Endodermal cell (in vitro differentiated cells): ENCODE measurements around the gene CCDC196. TPM values are rescaled to one million over a fixed set of nuclear protein-coding genes. Genes with fewer than 3 reads are reported as not detected.
"Not testable (repeated sequence)": the region's sequence is repeated elsewhere in the genome, so short reads cannot be mapped to it uniquely, and the experiment has no call there.

Experiments used
- DNase-seq: peaks from one replicate; pipeline ENCODE4 v3.0.0-alpha.2; 2017
- H3K27ac ChIP-seq: 2 replicates; pipeline ENCODE4 v1.5.1; 2013; ENCODE audit warnings: mild to moderate bottlenecking, low read depth, low read length, moderate library complexity
- H3K27me3 ChIP-seq: 2 replicates; pipeline ENCODE4 v1.6.1; 2013; ENCODE audit warnings: mild to moderate bottlenecking, low read length, moderate library complexity; ENCODE audit not compliant: insufficient read depth, control insufficient read depth, poor library complexity, severe bottlenecking
- H3K36me3 ChIP-seq: 2 replicates; pipeline ENCODE4 v1.7.0; 2013; ENCODE audit warnings: mild to moderate bottlenecking, low read length, moderate library complexity; ENCODE audit not compliant: control insufficient read depth, insufficient read depth
- H3K4me1 ChIP-seq: one replicate; pipeline ENCODE4 v1.7.0; 2013; ENCODE audit warnings: low read length; ENCODE audit not compliant: control insufficient read depth, insufficient read depth
- H3K4me3 ChIP-seq: 2 replicates; pipeline ENCODE4 v1.5.1; 2013; ENCODE audit warnings: mild to moderate bottlenecking, low read length, moderate library complexity
- H3K9ac ChIP-seq: 2 replicates; pipeline ENCODE4 v1.6.1; 2013; ENCODE audit warnings: mild to moderate bottlenecking, low read length, moderate library complexity; ENCODE audit not compliant: poor library complexity, severe bottlenecking; ENCODE audit errors: extremely low read depth
- H3K9me3 ChIP-seq: 2 replicates; pipeline ENCODE4 v1.6.1; 2013; ENCODE audit warnings: mild to moderate bottlenecking, low read length, moderate library complexity; ENCODE audit not compliant: control insufficient read depth
- H3K27ac Mint-ChIP-seq: 2 replicates; pipeline ENCODE4 v1.8.0; 2020; ENCODE audit warnings: mixed read lengths
- H3K27me3 Mint-ChIP-seq: 2 replicates; pipeline ENCODE4 v1.8.0; 2021; ENCODE audit warnings: mild to moderate bottlenecking, mixed read lengths; ENCODE audit not compliant: insufficient read depth
- H3K36me3 Mint-ChIP-seq: 2 replicates; pipeline ENCODE4 v1.8.0; 2020; ENCODE audit warnings: low read depth, mixed read lengths
- H3K4me1 Mint-ChIP-seq: 2 replicates; pipeline ENCODE4 v1.8.0; 2020; ENCODE audit warnings: mixed read lengths
- H3K4me3 Mint-ChIP-seq: 2 replicates; pipeline ENCODE4 v1.8.0; 2020; ENCODE audit warnings: mild to moderate bottlenecking, moderate library complexity, mixed read lengths
- H3K9me3 Mint-ChIP-seq: 2 replicates; pipeline ENCODE4 v1.8.0; 2020; ENCODE audit warnings: mild to moderate bottlenecking, mixed read lengths
- CTCF ChIP-seq: fragments of 200-600 bp; sonication (generic); conservative IDR thresholded peaks from 2 replicates; pipeline ENCODE4 v1.5.0; 2021; ENCODE audit warnings: antibody characterized with exemption, mild to moderate bottlenecking
- WGBS, 2 experiments: methylation state at CpG; one replicate each; pipeline versions ENCODE4 v1.1.5 to v1.1.7; 2013; ENCODE audit warnings: missing lambda C conversion rate in 2 of 2, mixed read lengths in 1 of 2; ENCODE audit not compliant: insufficient coverage in 1 of 2, insufficient read length in 1 of 2; 5-methylcytosine and 5-hydroxymethylcytosine counted together
- total RNA-seq, 2 donors: library from RNA; stranded (reverse); fragmentation: NEBNext Ultra II Directional in 1 of 2; extraction: Animal tissue kit (Norgen Biotek cat#: 25700) in 1 of 2; gene quantifications; 2 replicates in 1 of 2; 3 replicates in 1 of 2; pipeline ENCODE4 v1.2.1, GENCODE V29; 2021

The CCDC196 gene
- total RNA-seq, 2 donors from 2014 or later: not detected

- peaks cover 7% of the 10 kb centered on the region for H3K9me3 ChIP-seq
- no peak overlapping the region for H3K4me3 ChIP-seq
- H3K27ac ChIP-seq: no peak overlapping the region
- peaks cover 10% of the 10 kb centered on the region for H3K4me1 Mint-ChIP-seq
- H3K36me3 Mint-ChIP-seq: no peaks in the 10 kb centered on the region
- H3K27ac Mint-ChIP-seq: no peak overlapping the region
- H3K4me3 Mint-ChIP-seq: no peak overlapping the region
- DNase-seq: no peak
- H3K9ac ChIP-seq: no peak overlapping the region
- peaks cover 26% of the 10 kb centered on the region for H3K27me3 Mint-ChIP-seq
- no peaks in the 10 kb centered on the region for H3K27me3 ChIP-seq
- H3K36me3 ChIP-seq: no peaks in the 10 kb centered on the region
- H3K9me3 Mint-ChIP-seq: peaks cover 2% of the 10 kb centered on the region
- peaks cover 4% of the 10 kb centered on the region for H3K4me1 ChIP-seq
- WGBS, 2 experiments: 78 to 100% methylated on average over 1 to 3 of the region's 3 CpGs
- TF ChIP-seq CTCF: no peak
These were observed 12.1 kb downstream of the CCDC196 start for GRCh38 chr14:66498311-66498710.

GRCh38 chr14:66501592-66501991 lies 15.4 kb downstream of the CCDC196 start:
- no peak for TF ChIP-seq CTCF
- no peak overlapping the region for H3K4me3 Mint-ChIP-seq
- no peak for DNase-seq

GRCh38 chr14:66502836-66503235 lies 16.7 kb downstream of the CCDC196 start:
- not testable (repeated sequence) for H3K27ac ChIP-seq, H3K4me1 ChIP-seq, H3K4me3 ChIP-seq, H3K27me3 ChIP-seq, H3K36me3 ChIP-seq, DNase-seq, H3K4me3 Mint-ChIP-seq, H3K9ac ChIP-seq, H3K36me3 Mint-ChIP-seq, H3K27ac Mint-ChIP-seq
- peaks cover 21% of the 10 kb centered on the region for H3K9me3 Mint-ChIP-seq
- H3K27me3 Mint-ChIP-seq: peaks cover 32% of the 10 kb centered on the region
- peaks cover 10% of the 10 kb centered on the region for H3K4me1 Mint-ChIP-seq
- peaks cover 37% of the 10 kb centered on the region for H3K9me3 ChIP-seq
- WGBS, 2 experiments: 91 to 93% methylated on average over 5 of the region's 5 CpGs

More at GRCh38 chr14:66501592-66501991, 15.4 kb downstream of the CCDC196 start:
- Histone ChIP-seq H3K27me3 (no peaks in the 10 kb centered on the region), H3K4me1 (peaks cover 4% of the 10 kb centered on the region), H3K4me3 (no peak overlapping the region), H3K9ac (no peak overlapping the region), H3K27ac (no peak overlapping the region), H3K9me3 (peaks cover 36% of the 10 kb centered on the region), H3K36me3 (no peaks in the 10 kb centered on the region)
- 93 to 94% methylated on average over 2 to 4 of the region's 4 CpGs for WGBS, 2 experiments
- no peaks in the 10 kb centered on the region for H3K36me3 Mint-ChIP-seq
- no peak overlapping the region for H3K27ac Mint-ChIP-seq
- H3K9me3 Mint-ChIP-seq: peaks cover 14% of the 10 kb centered on the region
- peaks cover 10% of the 10 kb centered on the region for H3K4me1 Mint-ChIP-seq
- peaks cover 31% of the 10 kb centered on the region for H3K27me3 Mint-ChIP-seq

- H3K4me1 ChIP-seq: no peaks in the 10 kb centered on the region
These were observed 17.4 kb downstream of the CCDC196 start for GRCh38 chr14:66503532-66503931.

More at GRCh38 chr14:66503532-66503931, 17.4 kb downstream of the CCDC196 start:
- TF ChIP-seq CTCF: no peak
- peaks cover 4% of the 10 kb centered on the region for H3K4me1 Mint-ChIP-seq
- H3K9me3 Mint-ChIP-seq: peaks cover 21% of the 10 kb centered on the region
- H3K4me3 Mint-ChIP-seq: no peak overlapping the region
- WGBS, 2 experiments: 91 to 93% methylated on average over 1 of the region's 1 CpG
- Histone ChIP-seq H3K27ac (no peak overlapping the region), H3K9me3 (peaks cover 37% of the 10 kb centered on the region), H3K9ac (no peak overlapping the region), H3K4me3 (no peak overlapping the region), H3K36me3 (no peaks in the 10 kb centered on the region), H3K27me3 (no peaks in the 10 kb centered on the region)
- peaks cover 32% of the 10 kb centered on the region for H3K27me3 Mint-ChIP-seq
- no peak for DNase-seq
- H3K27ac Mint-ChIP-seq: no peak overlapping the region
- H3K36me3 Mint-ChIP-seq: no peaks in the 10 kb centered on the region
